ENCODE measurements around the gene SELPLG.
A peak's percentile ranks its signal among the peaks of the same experiment; 100 is the strongest.
"Not testable (repeated sequence)": the region's sequence is repeated elsewhere in the genome, so short reads cannot be mapped to it uniquely, and the experiment has no call there.

SELPLG gene

DNA sequence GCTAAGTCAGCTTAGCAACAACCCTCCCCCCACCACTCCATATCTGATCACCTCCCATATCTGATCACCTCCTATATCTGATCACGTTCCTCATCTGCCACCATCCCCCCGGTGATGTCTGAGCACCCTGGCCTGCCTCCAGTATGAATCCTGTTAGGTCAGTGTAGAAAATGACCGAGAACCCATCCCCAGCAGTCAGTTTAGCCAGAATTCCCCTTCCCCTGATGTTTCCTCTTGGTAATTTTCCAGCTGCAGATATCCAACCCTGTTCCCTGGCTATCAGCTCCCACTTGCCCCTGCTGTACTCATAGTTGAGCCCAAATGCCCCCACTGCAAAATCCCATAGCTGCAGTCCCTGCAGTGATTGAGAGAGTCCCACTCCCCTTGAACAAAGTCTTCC lies 12.5 kb downstream of the SELPLG start:
- Histone ChIP-seq H3K9me3 (ENCODE audit: low read depth, low read length) (no peaks in the 10 kb centered on the region), H3K27ac (no peak overlapping the region), H3K36me3 (ENCODE audit: insufficient read depth, low read length) (no peaks in the 10 kb centered on the region), H3K9ac (ENCODE audit: insufficient read length) (no peak overlapping the region), H3K4me3 (no peak overlapping the region)
- no peak for DNase-seq (ENCODE audit: low read depth, low spot score)
- TF ChIP-seq POLR2AphosphoS5 (IDR thresholded peaks at IDR 0.05; ENCODE audit: borderline replicate concordance, low read depth, low read length) (no peak), FOXP2 (optimal IDR thresholded peaks at IDR 0.05; ENCODE audit: control extremely low read depth, extremely low read length, insufficient read depth) (no peak), EZH2 (IDR thresholded peaks at IDR 0.05) (no peak)

DNA sequence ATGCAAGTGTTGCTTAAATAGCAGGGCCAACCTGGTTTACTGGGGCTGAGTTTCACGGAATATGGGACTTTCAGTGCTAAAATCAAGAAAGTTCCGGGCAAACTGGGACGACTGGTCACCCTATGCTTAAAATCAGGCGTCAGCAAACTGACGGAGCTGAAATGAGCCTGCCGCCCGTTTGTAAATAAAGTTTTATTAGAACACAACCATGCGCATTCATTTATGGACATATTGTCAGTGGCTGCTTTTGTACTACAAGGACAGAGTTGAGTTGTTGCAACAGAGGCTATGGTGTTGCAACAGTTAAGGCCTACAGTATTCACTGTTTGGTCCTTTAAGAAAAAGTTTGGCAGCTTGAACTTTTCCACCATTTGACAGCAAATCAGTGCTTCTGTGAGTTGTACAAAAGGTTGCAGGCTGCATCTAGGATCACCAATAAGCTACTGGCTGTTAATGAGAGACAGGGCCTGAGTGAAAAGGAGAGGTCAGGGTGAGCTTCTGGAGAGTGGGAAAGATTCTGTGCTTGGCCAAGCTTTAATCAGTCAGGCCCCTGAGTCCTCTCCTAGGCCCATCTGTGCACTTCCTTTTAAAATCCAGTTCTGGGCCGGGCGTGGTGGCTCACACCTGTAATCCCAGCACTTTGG lies 13.3 kb downstream of the SELPLG start:
- Histone ChIP-seq H3K27ac (no peak overlapping the region), H3K4me3 (no peak overlapping the region), H3K9ac (ENCODE audit: insufficient read length) (no peak overlapping the region), H3K9me3 (ENCODE audit: low read depth, low read length) (no peaks in the 10 kb centered on the region), H3K36me3 (ENCODE audit: insufficient read depth, low read length) (no peaks in the 10 kb centered on the region)
- no peak for DNase-seq (ENCODE audit: low read depth, low spot score)
- no peak for TF ChIP-seq POLR2AphosphoS5 (IDR thresholded peaks at IDR 0.05; ENCODE audit: borderline replicate concordance, low read depth, low read length)
- no peak for TF ChIP-seq FOXP2 (optimal IDR thresholded peaks at IDR 0.05; ENCODE audit: control extremely low read depth, extremely low read length, insufficient read depth)
- TF ChIP-seq EZH2 (IDR thresholded peaks at IDR 0.05), result no peak

DNA sequence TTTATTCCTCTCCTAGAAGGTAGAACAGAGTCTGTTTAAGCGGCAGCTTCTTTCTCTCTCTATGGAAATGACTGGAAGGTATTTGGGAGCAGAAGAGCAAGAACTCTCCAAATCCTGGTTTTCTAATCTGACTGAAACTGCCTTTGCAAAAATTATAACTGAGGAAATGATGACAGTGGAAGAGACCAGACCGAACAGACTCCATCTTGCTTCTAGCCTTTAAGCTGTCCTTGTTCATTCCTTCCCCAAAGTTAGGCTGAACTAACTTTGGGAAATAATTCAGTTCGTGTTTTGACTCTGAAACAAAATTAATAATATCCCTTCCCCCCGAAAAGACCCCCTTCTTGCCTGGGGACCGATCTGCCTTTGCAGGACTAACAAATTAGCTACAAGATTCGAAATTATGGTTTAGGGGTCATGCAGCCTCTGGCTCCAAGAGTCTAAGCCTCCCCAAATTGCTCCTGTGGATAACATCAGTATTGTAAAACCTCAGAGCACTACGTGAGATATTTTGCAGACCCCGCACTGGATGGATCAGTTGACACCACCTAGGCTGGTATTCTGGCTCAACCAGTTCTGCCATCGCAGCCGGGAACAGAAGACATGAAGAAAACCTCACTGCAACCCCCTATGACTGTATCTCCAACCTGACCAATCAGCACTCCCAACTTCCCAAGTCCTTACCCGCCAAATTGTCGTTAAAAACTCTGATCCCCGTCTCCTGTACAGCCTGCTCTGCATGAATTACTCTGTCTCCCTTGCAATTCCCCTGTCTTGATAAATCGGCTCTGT lies 14.1 kb downstream of the SELPLG start:
- Histone ChIP-seq H3K36me3 (ENCODE audit: insufficient read depth, low read length) (no peaks in the 10 kb centered on the region), H3K27ac (no peak overlapping the region), H3K9ac (ENCODE audit: insufficient read length) (no peak overlapping the region), H3K4me3 (no peak overlapping the region), H3K9me3 (ENCODE audit: low read depth, low read length) (no peaks in the 10 kb centered on the region)
- no peak for DNase-seq (ENCODE audit: low read depth, low spot score)
- TF ChIP-seq FOXP2 (optimal IDR thresholded peaks at IDR 0.05; ENCODE audit: control extremely low read depth, extremely low read length, insufficient read depth) (no peak), EZH2 (IDR thresholded peaks at IDR 0.05) (no peak), POLR2AphosphoS5 (IDR thresholded peaks at IDR 0.05; ENCODE audit: borderline replicate concordance, low read depth, low read length) (no peak)

DNA sequence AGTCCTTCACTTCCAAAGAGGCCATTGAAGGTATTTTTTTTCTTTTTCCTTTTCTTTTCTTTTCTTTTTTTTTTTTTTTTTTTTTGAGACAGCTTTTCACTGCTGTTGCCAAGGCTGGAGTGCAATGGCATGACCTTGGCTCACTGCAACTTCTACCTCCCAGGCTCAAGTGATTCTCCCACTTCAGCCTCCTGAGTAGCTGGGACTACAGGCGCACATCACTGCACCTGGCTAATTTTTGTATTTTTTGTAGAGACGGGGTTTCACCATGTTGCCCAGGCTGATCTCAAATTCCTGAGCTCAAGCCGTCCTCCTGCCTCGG lies 14.8 kb downstream of the SELPLG start:
- not testable (repeated sequence) for DNase-seq (ENCODE audit: low read depth, low spot score); H3K9me3 ChIP-seq (ENCODE audit: low read depth, low read length); H3K4me3 ChIP-seq; H3K9ac ChIP-seq (ENCODE audit: insufficient read length); H3K27ac ChIP-seq; H3K36me3 ChIP-seq (ENCODE audit: insufficient read depth, low read length)

- TF ChIP-seq EZH2 (IDR thresholded peaks at IDR 0.05) (no peak), FOXP2 (optimal IDR thresholded peaks at IDR 0.05; ENCODE audit: control extremely low read depth, extremely low read length, insufficient read depth) (no peak), POLR2AphosphoS5 (IDR thresholded peaks at IDR 0.05; ENCODE audit: borderline replicate concordance, low read depth, low read length) (no peak)
- H3K4me3 ChIP-seq, result no peak overlapping the region
- H3K36me3 ChIP-seq (ENCODE audit: insufficient read depth, low read length), result no peaks in the 10 kb centered on the region
- DNase-seq (ENCODE audit: low read depth, low spot score), result peak; percentile 68
- no peak overlapping the region for H3K27ac ChIP-seq
- no peak overlapping the region for H3K9ac ChIP-seq (ENCODE audit: insufficient read length)
- no peaks in the 10 kb centered on the region for H3K9me3 ChIP-seq (ENCODE audit: low read depth, low read length)
Measured at GRCh38 chr12:108618079-108618952, 15.4 kb downstream of the SELPLG start.

GRCh38 chr12:108616941-108617858 lies 16.5 kb downstream of the SELPLG start:
- Histone ChIP-seq H3K36me3 (ENCODE audit: insufficient read depth, low read length) (no peaks in the 10 kb centered on the region), H3K27ac (peak overlapping the region; percentile 49; the same call in 1 of the 2 replicates), H3K4me3 (peak overlapping the region; percentile 7; the same call in 1 of the 2 replicates), H3K9ac (ENCODE audit: insufficient read length) (no peak overlapping the region), H3K9me3 (ENCODE audit: low read depth, low read length) (no peaks in the 10 kb centered on the region)
- DNase-seq (ENCODE audit: low read depth, low spot score), result no peak
- TF ChIP-seq EZH2 (IDR thresholded peaks at IDR 0.05) (no peak), POLR2AphosphoS5 (IDR thresholded peaks at IDR 0.05; ENCODE audit: borderline replicate concordance, low read depth, low read length) (0 out of 2 replicates have a peak, but pooled peaks have one; percentile 19), FOXP2 (optimal IDR thresholded peaks at IDR 0.05; ENCODE audit: control extremely low read depth, extremely low read length, insufficient read depth) (no peak)

DNA sequence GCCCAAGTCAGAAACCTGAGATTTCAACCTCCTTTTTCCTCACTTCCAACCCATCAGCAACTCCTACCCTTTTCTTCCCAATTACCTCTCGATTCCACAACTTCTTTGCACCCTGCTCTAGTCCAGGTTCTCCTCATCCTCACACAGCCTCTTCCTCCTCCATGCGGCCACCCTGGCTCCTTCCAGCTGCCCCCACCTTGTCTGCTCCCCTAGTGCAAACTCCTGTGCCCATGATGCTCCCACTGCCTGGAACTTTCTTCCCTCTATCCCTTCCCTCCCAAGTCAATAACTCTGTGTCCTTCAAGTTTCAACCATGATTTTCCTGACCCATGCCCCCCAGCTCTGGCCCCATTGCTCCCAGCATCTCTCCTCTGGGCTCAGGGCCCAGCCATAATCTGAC lies 17.3 kb downstream of the SELPLG start:
- TF ChIP-seq POLR2AphosphoS5 (IDR thresholded peaks at IDR 0.05; ENCODE audit: borderline replicate concordance, low read depth, low read length) (no peak), FOXP2 (optimal IDR thresholded peaks at IDR 0.05; ENCODE audit: control extremely low read depth, extremely low read length, insufficient read depth) (no peak), EZH2 (IDR thresholded peaks at IDR 0.05) (no peak)
- H3K4me3 ChIP-seq, result no peak overlapping the region
- no peak overlapping the region for H3K9ac ChIP-seq (ENCODE audit: insufficient read length)
- H3K27ac ChIP-seq, result no peak overlapping the region; the same call in 1 of the 2 replicates
- no peaks in the 10 kb centered on the region for H3K9me3 ChIP-seq (ENCODE audit: low read depth, low read length)
- H3K36me3 ChIP-seq (ENCODE audit: insufficient read depth, low read length), result no peaks in the 10 kb centered on the region
- no peak for DNase-seq (ENCODE audit: low read depth, low spot score)

All from SK-N-MC (cell line).